DOHH2 (cell line): ENCODE measurements around the gene TTC23L.

Experiments used
- EZH2phosphoT487 ChIP-seq: fragments of 200-600 bp; sonication (generic); IDR thresholded peaks from 2 replicates; pipeline ENCODE4 v1.6.1; 2017; ENCODE audit warnings: borderline replicate concordance, mild to moderate bottlenecking, antibody characterized with exemption, low read length, moderate library complexity, mixed read lengths
- TF ChIP-seq, protein P1 (sequence below): fragments of 200-600 bp; sonication (generic); IDR thresholded peaks from one replicate; pipeline ENCODE4 v1.5.1; 2014; ENCODE audit warnings: antibody characterized with exemption, mild to moderate bottlenecking, low read depth, low read length; ENCODE audit not compliant: poor library complexity, severe bottlenecking

DNA sequence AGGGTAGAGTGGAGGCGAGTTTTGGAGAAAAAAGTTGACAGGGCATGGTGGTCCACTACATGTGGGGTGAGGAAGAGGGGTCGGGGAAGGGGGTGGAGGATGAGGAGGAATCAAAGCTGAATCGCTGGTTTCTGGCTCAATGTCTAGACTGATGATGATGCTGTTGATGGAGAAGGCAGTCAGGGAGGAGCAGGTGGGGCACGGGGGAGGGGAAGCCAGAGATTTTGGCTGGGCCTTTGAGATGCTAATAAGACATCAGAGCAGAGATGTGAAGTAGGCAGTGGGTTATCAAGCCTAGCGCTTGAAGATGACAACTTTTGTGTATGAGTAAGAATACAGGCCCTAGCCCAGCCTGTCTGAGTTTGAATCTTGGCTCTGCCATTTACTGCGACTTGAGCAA, 32.4 kb upstream of the TTC23L start:
- TF ChIP-seq, protein P1, sequence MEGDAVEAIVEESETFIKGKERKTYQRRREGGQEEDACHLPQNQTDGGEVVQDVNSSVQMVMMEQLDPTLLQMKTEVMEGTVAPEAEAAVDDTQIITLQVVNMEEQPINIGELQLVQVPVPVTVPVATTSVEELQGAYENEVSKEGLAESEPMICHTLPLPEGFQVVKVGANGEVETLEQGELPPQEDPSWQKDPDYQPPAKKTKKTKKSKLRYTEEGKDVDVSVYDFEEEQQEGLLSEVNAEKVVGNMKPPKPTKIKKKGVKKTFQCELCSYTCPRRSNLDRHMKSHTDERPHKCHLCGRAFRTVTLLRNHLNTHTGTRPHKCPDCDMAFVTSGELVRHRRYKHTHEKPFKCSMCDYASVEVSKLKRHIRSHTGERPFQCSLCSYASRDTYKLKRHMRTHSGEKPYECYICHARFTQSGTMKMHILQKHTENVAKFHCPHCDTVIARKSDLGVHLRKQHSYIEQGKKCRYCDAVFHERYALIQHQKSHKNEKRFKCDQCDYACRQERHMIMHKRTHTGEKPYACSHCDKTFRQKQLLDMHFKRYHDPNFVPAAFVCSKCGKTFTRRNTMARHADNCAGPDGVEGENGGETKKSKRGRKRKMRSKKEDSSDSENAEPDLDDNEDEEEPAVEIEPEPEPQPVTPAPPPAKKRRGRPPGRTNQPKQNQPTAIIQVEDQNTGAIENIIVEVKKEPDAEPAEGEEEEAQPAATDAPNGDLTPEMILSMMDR = no peak
- no peak for TF ChIP-seq EZH2phosphoT487
